ENCODE measurements around the gene OVAAL. TPM values are rescaled to one million over a fixed set of nuclear protein-coding genes. Genes with fewer than 3 reads are reported as not detected.
A peak's percentile ranks its signal among the peaks of the same experiment; 100 is the strongest.

Gene OVAAL
- total and polyA plus RNA-seq, 2 of the 4 experiments (the other 2 are of a cell fraction) = not detected

DNA sequence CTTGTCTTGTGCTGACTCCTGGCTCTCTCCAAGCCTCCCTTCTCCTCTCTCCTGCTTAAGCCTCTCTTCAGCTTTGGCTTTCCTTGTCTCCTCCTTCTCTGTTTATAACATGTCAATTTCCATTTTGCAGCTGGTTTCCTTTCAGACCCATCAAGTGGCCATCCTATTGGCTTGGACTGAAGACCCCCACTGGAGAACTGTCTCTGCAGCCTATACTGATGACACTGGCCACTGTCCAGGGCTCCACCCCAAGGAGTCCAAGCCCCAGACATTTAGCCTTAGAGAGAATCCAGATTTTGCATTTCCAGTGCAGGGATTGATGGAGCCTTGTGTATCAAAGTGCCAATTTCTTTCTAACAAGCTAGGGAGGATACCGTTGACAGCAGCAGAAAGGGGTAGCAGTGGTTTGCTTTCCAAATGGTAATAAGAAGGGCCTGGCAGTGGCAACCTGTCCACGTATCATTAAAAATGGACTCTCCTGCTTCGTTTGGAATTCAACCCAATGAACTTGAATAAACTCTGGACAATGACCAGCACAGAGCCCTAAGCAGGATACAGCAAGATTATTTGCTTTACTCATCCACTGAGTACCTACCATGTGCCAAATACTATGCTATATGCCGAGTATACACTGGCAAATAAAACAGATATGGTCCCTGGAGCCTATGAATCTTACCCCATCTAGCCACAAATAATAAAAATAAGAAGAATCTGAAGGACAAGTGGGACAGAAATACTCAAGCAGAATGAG, 6.5 kb downstream of the OVAAL start:
- POLR2A ChIA-PET (ENCODE audit: unreplicated experiment) = no interaction called here
- no peak for DNase-seq
- Histone ChIP-seq H3K36me3 (ENCODE audit: control insufficient read depth, insufficient read depth, low read length) (no peaks in the 10 kb centered on the region), H3K56ac (ENCODE audit: extremely low read depth, insufficient read depth, low read length) (no peak overlapping the region), H3K23ac (ENCODE audit: low read depth, low read length) (no peak overlapping the region), H3K14ac (replicated peaks; ENCODE audit: low read depth, low read length) (no peak overlapping the region), H3K9ac (ENCODE audit: low read depth, low read length) (no peak overlapping the region), H3K79me1 (ENCODE audit: low read depth in 1 of 2, low read length in 2 of 2) (peaks cover 0 to 13% of the 10 kb centered on the region in 2 experiments; a peak in 1 of 4 replicates), H2BK20ac (ENCODE audit: low read depth, low read length) (no peak overlapping the region), H2BK15ac (ENCODE audit: low read depth, low read length) (peak overlapping the region; percentile 50; the same call in 1 of the 3 replicates), H3K4me3 (ENCODE audit: insufficient read depth, low read depth, low read length) (no peak overlapping the region), H2AFZ (replicated peaks; ENCODE audit: low read length, poor library complexity) (no peak overlapping the region), H2AK5ac (ENCODE audit: low read depth, low read length) (no peak overlapping the region), H3K4me2 (ENCODE audit: low read depth, low read length) (no peak overlapping the region), H3K4me1 (ENCODE audit: control insufficient read depth, insufficient read depth, low read length) (peaks cover 18% of the 10 kb centered on the region), H3K9me3 (ENCODE audit: control insufficient read depth, insufficient read depth, low read length) (no peaks in the 10 kb centered on the region), H3K27ac (ENCODE audit: insufficient read depth, low read length) (no peak overlapping the region), H4K8ac (ENCODE audit: low read depth in 2 of 2, low read length in 2 of 2) (no peak overlapping the region), H4K91ac (ENCODE audit: insufficient read depth, low read depth, low read length) (no peak overlapping the region), H3K9me1 (ENCODE audit: insufficient read depth, low read length) (peaks cover 18% of the 10 kb centered on the region), H4K20me1 (ENCODE audit: insufficient read depth, low read length) (no peaks in the 10 kb centered on the region), H3K4ac (ENCODE audit: low read depth, low read length) (no peak overlapping the region), H3K18ac (ENCODE audit: low read depth, low read length) (no peak overlapping the region), H2BK5ac (ENCODE audit: low read depth, low read length, poor library complexity, severe bottlenecking) (no peak overlapping the region), H3K27me3 (ENCODE audit: control insufficient read depth, insufficient read depth, low read length) (no peaks in the 10 kb centered on the region), H2AK9ac (replicated peaks; ENCODE audit: low read depth, low read length, poor library complexity) (no peak overlapping the region), H4K5ac (ENCODE audit: low read depth, low read length) (no peak overlapping the region), H2BK120ac (ENCODE audit: low read depth, low read length) (peak overlapping the region; percentile 26; the same call in 1 of the 2 replicates)
- dilution Hi-C loops (cut with HindIII; ENCODE audit: low sequenced_read_pairs, unreplicated experiment) = no loop called here
- BruUV-seq (replicated peaks) = no TSS peak
- in situ Hi-C loops (cut with MboI; ENCODE audit: low sequenced_read_pairs) = no loop called here
- no peak for ATAC-seq (ENCODE audit: low read depth)
- intact Hi-C loops (cut with micrococcal nuclease) = no loop called here
- CTCF ChIA-PET = no interaction called here
- no peak for TF ChIP-seq CEBPB (IDR thresholded peaks at IDR 0.05; ENCODE audit: low read depth, low read length)
- no peak for TF ChIP-seq SMC3 (IDR thresholded peaks at IDR 0.05; ENCODE audit: low read depth, low read length)
- no peak for TF ChIP-seq RFX5 (IDR thresholded peaks at IDR 0.05; ENCODE audit: low read depth, low read length)
- TF ChIP-seq MAFK (IDR thresholded peaks at IDR 0.05; ENCODE audit: low read depth, low read length) = no peak
- TF ChIP-seq POLR2A (IDR thresholded peaks at IDR 0.05; ENCODE audit: low read depth, low read length) = no peak
- no peak for TF ChIP-seq MAZ (IDR thresholded peaks at IDR 0.05; ENCODE audit: borderline replicate concordance, low read depth, low read length)
- no peak for TF ChIP-seq FOS (IDR thresholded peaks at IDR 0.05; ENCODE audit: low read depth, low read length)
- no peak for TF ChIP-seq BHLHE40 (IDR thresholded peaks at IDR 0.05; ENCODE audit: low read depth, low read length)
- no peak for TF ChIP-seq RCOR1 (IDR thresholded peaks at IDR 0.05; ENCODE audit: insufficient replicate concordance, low read length)
- no peak for TF ChIP-seq RAD21 (IDR thresholded peaks at IDR 0.05; ENCODE audit: low read length)
- TF ChIP-seq, protein P1, sequence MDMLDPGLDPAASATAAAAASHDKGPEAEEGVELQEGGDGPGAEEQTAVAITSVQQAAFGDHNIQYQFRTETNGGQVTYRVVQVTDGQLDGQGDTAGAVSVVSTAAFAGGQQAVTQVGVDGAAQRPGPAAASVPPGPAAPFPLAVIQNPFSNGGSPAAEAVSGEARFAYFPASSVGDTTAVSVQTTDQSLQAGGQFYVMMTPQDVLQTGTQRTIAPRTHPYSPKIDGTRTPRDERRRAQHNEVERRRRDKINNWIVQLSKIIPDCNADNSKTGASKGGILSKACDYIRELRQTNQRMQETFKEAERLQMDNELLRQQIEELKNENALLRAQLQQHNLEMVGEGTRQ (IDR thresholded peaks at IDR 0.05; ENCODE audit: low read depth, low read length) = no peak
- TF ChIP-seq NFE2L2 (IDR thresholded peaks at IDR 0.05; ENCODE audit: low read depth, low read length) = no peak
- TF ChIP-seq MXI1 (IDR thresholded peaks at IDR 0.05; ENCODE audit: borderline replicate concordance, low read depth, low read length) = no peak
- TF ChIP-seq, protein P2, sequence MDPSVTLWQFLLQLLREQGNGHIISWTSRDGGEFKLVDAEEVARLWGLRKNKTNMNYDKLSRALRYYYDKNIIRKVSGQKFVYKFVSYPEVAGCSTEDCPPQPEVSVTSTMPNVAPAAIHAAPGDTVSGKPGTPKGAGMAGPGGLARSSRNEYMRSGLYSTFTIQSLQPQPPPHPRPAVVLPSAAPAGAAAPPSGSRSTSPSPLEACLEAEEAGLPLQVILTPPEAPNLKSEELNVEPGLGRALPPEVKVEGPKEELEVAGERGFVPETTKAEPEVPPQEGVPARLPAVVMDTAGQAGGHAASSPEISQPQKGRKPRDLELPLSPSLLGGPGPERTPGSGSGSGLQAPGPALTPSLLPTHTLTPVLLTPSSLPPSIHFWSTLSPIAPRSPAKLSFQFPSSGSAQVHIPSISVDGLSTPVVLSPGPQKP (IDR thresholded peaks at IDR 0.05; ENCODE audit: borderline replicate concordance, low read depth, low read length) = no peak
- TF ChIP-seq, protein P3, sequence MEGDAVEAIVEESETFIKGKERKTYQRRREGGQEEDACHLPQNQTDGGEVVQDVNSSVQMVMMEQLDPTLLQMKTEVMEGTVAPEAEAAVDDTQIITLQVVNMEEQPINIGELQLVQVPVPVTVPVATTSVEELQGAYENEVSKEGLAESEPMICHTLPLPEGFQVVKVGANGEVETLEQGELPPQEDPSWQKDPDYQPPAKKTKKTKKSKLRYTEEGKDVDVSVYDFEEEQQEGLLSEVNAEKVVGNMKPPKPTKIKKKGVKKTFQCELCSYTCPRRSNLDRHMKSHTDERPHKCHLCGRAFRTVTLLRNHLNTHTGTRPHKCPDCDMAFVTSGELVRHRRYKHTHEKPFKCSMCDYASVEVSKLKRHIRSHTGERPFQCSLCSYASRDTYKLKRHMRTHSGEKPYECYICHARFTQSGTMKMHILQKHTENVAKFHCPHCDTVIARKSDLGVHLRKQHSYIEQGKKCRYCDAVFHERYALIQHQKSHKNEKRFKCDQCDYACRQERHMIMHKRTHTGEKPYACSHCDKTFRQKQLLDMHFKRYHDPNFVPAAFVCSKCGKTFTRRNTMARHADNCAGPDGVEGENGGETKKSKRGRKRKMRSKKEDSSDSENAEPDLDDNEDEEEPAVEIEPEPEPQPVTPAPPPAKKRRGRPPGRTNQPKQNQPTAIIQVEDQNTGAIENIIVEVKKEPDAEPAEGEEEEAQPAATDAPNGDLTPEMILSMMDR (conservative IDR thresholded peaks at IDR 0.05; ENCODE audit: low read depth, low read length) = no peak
- no peak for TF ChIP-seq CHD1 (IDR thresholded peaks at IDR 0.05; ENCODE audit: low read depth, low read length)
- 86% methylated on average over 2 of the region's 4 CpGs; no CpG with 5 or more reads in 1 of the 2 experiments for WGBS, 2 experiments (ENCODE audit: extremely low coverage in 2 of 2, insufficient read length in 1 of 2)

Measured in IMR-90 (cell line).